ENCODE results near the gene RALGPS1.

Gene RALGPS1

DNA sequence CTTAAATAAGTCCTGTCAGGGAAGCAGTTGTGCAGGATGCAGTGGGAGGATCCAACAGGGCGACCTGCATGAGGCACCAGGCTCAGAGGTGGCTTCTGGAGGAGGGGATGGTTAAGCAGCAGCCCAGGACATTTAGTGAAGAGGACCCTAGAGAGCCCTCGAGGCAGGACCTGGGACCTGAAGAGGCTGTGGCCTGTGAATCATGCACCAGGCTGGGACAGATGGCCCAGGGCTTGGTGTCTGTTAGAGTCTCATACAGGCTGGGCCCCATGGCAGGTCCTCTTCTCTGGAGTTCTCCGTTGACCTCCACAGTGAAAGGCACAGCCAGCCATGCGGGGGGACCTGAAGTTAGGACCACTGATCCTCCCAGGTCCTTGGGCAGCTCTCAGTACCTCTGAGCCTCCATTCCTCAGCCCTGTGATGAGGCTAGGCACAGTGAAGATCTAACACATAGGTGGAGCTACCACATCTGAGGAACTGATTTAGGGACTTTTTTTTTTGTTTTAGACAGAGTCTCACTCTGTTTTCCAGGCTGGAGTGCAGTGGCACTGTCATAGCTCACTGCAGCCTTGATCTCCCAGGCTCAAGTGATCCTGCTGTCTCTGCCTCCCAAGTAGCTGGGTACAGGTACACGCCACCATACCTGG is 289.2 kb downstream of the RALGPS1 start:
- no peak for TF ChIP-seq ZFX (IDR thresholded peaks at IDR 0.05)
- TF ChIP-seq, protein P1, sequence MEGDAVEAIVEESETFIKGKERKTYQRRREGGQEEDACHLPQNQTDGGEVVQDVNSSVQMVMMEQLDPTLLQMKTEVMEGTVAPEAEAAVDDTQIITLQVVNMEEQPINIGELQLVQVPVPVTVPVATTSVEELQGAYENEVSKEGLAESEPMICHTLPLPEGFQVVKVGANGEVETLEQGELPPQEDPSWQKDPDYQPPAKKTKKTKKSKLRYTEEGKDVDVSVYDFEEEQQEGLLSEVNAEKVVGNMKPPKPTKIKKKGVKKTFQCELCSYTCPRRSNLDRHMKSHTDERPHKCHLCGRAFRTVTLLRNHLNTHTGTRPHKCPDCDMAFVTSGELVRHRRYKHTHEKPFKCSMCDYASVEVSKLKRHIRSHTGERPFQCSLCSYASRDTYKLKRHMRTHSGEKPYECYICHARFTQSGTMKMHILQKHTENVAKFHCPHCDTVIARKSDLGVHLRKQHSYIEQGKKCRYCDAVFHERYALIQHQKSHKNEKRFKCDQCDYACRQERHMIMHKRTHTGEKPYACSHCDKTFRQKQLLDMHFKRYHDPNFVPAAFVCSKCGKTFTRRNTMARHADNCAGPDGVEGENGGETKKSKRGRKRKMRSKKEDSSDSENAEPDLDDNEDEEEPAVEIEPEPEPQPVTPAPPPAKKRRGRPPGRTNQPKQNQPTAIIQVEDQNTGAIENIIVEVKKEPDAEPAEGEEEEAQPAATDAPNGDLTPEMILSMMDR (conservative IDR thresholded peaks at IDR 0.05): no peak
- H3K27ac ChIP-seq: no peak overlapping the region

DNA sequence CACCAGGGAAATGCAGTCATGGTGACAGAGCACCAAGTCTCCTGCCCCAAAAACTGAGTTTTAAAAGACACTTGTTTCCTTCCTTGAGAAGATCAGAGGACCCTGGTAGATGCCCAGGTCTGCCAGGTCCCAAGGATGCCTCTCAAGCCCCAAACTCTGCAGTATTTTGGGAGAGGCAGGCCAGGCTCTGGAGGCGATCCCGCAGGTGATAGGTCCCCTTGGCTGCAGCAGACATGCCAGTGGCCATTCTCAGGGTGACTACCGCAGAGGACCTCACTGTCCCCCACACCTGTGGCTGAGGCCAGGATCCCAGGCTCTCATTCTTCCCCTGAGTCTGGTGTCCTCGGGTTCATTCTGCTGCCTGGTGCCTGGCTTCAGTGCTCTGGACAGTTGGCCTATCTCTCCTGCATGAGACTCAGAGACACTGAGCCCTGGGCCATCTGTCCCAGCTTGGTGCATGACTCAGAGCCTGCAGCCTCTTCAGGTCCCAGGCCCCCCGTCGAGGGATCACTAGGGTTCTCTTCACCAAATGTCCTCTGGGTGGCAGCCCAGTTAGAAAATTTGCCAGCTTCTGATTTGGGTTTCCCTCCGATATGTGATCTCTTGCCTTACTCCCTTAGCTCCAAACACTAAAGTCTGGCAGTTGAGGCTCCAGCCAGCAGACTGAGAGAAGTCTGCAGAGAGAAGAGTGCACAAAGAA is 290.3 kb downstream of the RALGPS1 start:
- no peak overlapping the region for H3K27ac ChIP-seq
- TF ChIP-seq ZFX (IDR thresholded peaks at IDR 0.05): no peak
- TF ChIP-seq, protein P1 (conservative IDR thresholded peaks at IDR 0.05): no peak; the same call in 1 of the 2 replicates

DNA sequence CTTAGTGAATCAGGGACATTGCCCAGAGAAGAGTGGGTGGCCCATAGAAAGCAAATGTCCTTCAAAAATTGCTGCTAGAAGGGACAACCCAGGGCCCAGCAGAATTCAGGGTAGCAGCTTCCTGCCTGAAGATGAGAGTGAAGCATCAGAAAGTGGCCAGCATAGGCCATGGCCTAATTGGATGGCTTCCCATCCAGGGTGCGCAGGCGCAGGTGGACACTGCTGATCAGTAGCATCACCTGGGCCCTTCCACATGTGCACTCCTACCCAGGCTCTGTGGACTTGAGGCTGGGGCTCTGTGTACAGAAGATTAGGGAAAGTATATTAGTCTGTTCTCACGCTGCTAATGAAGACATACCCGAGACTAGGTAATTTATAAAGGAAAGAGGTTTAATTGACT is 291.4 kb downstream of the RALGPS1 start:
- no peak for TF ChIP-seq ZFX (IDR thresholded peaks at IDR 0.05)
- TF ChIP-seq, protein P1 (conservative IDR thresholded peaks at IDR 0.05): no peak
- H3K27ac ChIP-seq: no peak overlapping the region

DNA sequence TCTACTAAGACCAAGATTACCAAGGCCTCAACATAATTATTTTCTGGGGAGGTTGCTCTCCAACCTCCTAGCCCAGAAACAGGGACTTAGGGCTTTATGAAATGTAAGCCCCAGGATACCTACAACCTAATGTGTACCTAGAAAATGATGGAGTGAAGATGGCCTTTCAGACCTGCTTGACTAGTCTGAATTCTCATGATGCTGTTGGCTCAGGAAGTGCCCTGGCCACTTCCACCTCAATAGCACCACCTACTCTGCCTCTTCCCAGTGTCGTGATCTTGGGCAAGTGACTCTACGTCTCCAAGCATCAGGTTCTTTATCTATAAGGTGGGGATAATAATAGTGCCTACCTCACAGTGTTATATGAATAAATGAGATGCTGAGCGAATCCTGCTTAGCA is 292.1 kb downstream of the RALGPS1 start:
- H3K27ac ChIP-seq: no peak overlapping the region
- TF ChIP-seq, protein P1 (conservative IDR thresholded peaks at IDR 0.05): no peak; the same call in 1 of the 2 replicates
- no peak for TF ChIP-seq ZFX (IDR thresholded peaks at IDR 0.05)

DNA sequence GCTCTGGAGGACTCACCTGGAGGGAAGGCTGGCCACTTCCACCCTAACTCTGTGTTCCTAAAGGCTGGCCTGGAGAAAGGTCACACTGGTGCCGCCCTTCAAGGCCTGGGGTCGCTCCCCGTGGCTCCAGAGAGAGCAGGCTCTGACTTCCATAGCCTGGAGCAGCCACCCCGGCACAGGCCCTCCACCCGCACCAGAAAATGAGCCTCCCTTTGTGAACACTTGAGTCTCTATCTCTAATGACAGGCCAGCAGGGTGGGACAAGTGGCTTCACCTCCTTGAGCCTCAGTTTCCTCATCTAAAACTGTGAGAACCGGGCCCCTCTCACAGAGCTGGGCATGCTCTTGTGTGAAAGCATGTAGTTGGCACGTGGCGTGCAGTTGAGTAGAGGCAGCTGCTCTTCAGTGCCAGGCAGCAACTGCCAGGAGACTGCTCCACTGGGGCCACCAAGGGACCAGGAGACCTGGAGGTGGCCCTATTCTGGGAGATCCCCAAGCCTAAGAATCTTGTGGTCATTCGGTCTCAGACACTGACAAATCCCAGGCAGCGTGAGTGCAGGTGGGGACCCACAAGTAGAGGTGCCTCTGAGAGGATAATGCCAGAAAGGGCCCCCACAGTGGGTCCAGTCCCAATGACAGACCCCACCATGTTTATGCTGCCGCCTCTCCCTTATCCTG is 293.3 kb downstream of the RALGPS1 start:
- TF ChIP-seq ZFX (IDR thresholded peaks at IDR 0.05): no peak
- TF ChIP-seq, protein P1 (conservative IDR thresholded peaks at IDR 0.05): no peak
- no peak overlapping the region for H3K27ac ChIP-seq

DNA sequence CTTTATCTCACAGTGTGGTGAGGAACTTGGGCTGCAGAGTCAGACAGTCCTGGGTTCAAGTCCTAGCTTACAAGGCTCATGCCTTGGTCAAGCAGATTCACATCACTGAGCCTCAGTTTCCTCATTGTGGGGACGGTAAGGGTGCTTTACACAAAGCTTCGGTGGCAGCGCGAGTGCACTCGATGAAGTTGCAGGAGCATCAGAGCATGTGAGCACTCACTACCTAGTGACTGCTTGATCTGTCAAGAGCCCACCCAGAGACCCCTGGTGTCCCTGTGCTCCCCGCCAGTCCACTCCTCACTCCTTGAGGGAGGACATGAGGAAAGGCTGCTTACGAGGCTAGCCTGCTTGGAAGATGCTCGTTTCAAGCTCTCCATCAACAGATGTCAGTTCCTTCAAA is 293.8 kb downstream of the RALGPS1 start:
- TF ChIP-seq, protein P1 (conservative IDR thresholded peaks at IDR 0.05): no peak
- no peak for TF ChIP-seq ZFX (IDR thresholded peaks at IDR 0.05)
- no peak overlapping the region for H3K27ac ChIP-seq

DNA sequence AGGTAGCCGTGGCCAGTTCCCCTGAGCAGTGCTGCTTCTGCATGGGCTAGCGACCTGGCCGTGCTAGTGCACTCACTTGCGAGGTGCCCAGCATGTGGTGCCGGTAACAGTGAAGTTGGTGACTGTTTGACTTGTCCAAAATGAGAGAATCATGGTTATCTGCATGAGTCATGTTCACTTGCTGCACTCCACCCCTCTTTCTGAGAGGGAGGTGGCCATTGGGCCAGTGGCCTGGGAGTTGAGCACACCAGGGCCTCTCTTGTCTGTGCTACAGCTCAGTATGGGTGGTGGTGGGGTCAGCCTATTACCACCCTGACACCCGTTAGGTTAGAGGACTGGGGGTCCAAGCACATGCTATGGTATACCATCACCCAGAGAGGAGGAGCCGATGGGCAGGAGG is 294.6 kb downstream of the RALGPS1 start:
- TF ChIP-seq, protein P1 (conservative IDR thresholded peaks at IDR 0.05): no peak
- no peak for TF ChIP-seq ZFX (IDR thresholded peaks at IDR 0.05)
- no peak overlapping the region for H3K27ac ChIP-seq
